Endodermal cell (in vitro differentiated cells): ENCODE measurements around the gene APOH. TPM values are rescaled to one million over a fixed set of nuclear protein-coding genes. Genes with fewer than 3 reads are reported as not detected.

Experiments used
- DNase-seq: peaks from one replicate; pipeline ENCODE4 v3.0.0-alpha.2; 2017
- H3K27ac ChIP-seq: 2 replicates; pipeline ENCODE4 v1.5.1; 2013; ENCODE audit warnings: mild to moderate bottlenecking, low read depth, low read length, moderate library complexity
- H3K27me3 ChIP-seq: 2 replicates; pipeline ENCODE4 v1.6.1; 2013; ENCODE audit warnings: mild to moderate bottlenecking, low read length, moderate library complexity; ENCODE audit not compliant: insufficient read depth, control insufficient read depth, poor library complexity, severe bottlenecking
- H3K36me3 ChIP-seq: 2 replicates; pipeline ENCODE4 v1.7.0; 2013; ENCODE audit warnings: mild to moderate bottlenecking, low read length, moderate library complexity; ENCODE audit not compliant: control insufficient read depth, insufficient read depth
- H3K4me1 ChIP-seq: one replicate; pipeline ENCODE4 v1.7.0; 2013; ENCODE audit warnings: low read length; ENCODE audit not compliant: control insufficient read depth, insufficient read depth
- H3K4me3 ChIP-seq: 2 replicates; pipeline ENCODE4 v1.5.1; 2013; ENCODE audit warnings: mild to moderate bottlenecking, low read length, moderate library complexity
- H3K9ac ChIP-seq: 2 replicates; pipeline ENCODE4 v1.6.1; 2013; ENCODE audit warnings: mild to moderate bottlenecking, low read length, moderate library complexity; ENCODE audit not compliant: poor library complexity, severe bottlenecking; ENCODE audit errors: extremely low read depth
- H3K9me3 ChIP-seq: 2 replicates; pipeline ENCODE4 v1.6.1; 2013; ENCODE audit warnings: mild to moderate bottlenecking, low read length, moderate library complexity; ENCODE audit not compliant: control insufficient read depth
- H3K27ac Mint-ChIP-seq: 2 replicates; pipeline ENCODE4 v1.8.0; 2020; ENCODE audit warnings: mixed read lengths
- H3K27me3 Mint-ChIP-seq: 2 replicates; pipeline ENCODE4 v1.8.0; 2021; ENCODE audit warnings: mild to moderate bottlenecking, mixed read lengths; ENCODE audit not compliant: insufficient read depth
- H3K36me3 Mint-ChIP-seq: 2 replicates; pipeline ENCODE4 v1.8.0; 2020; ENCODE audit warnings: low read depth, mixed read lengths
- H3K4me1 Mint-ChIP-seq: 2 replicates; pipeline ENCODE4 v1.8.0; 2020; ENCODE audit warnings: mixed read lengths
- H3K4me3 Mint-ChIP-seq: 2 replicates; pipeline ENCODE4 v1.8.0; 2020; ENCODE audit warnings: mild to moderate bottlenecking, moderate library complexity, mixed read lengths
- H3K9me3 Mint-ChIP-seq: 2 replicates; pipeline ENCODE4 v1.8.0; 2020; ENCODE audit warnings: mild to moderate bottlenecking, mixed read lengths
- WGBS, 2 experiments: methylation state at CpG; one replicate each; pipeline versions ENCODE4 v1.1.5 to v1.1.7; 2013; ENCODE audit warnings: missing lambda C conversion rate in 2 of 2, mixed read lengths in 1 of 2; ENCODE audit not compliant: insufficient coverage in 1 of 2, insufficient read length in 1 of 2; 5-methylcytosine and 5-hydroxymethylcytosine counted together
- total RNA-seq, 2 donors: library from RNA; stranded (reverse); fragmentation: NEBNext Ultra II Directional in 1 of 2; extraction: Animal tissue kit (Norgen Biotek cat#: 25700) in 1 of 2; gene quantifications; 2 replicates in 1 of 2; 3 replicates in 1 of 2; pipeline ENCODE4 v1.2.1, GENCODE V29; 2021
- TF ChIP-seq, protein P1 (sequence below): fragments of 200-600 bp; sonication (generic); conservative IDR thresholded peaks from 2 replicates; pipeline ENCODE4 v1.5.0; 2021; ENCODE audit warnings: antibody characterized with exemption, mild to moderate bottlenecking

APOH gene
- total RNA-seq, 2 donors from 2014 or later, result not detected

DNA sequence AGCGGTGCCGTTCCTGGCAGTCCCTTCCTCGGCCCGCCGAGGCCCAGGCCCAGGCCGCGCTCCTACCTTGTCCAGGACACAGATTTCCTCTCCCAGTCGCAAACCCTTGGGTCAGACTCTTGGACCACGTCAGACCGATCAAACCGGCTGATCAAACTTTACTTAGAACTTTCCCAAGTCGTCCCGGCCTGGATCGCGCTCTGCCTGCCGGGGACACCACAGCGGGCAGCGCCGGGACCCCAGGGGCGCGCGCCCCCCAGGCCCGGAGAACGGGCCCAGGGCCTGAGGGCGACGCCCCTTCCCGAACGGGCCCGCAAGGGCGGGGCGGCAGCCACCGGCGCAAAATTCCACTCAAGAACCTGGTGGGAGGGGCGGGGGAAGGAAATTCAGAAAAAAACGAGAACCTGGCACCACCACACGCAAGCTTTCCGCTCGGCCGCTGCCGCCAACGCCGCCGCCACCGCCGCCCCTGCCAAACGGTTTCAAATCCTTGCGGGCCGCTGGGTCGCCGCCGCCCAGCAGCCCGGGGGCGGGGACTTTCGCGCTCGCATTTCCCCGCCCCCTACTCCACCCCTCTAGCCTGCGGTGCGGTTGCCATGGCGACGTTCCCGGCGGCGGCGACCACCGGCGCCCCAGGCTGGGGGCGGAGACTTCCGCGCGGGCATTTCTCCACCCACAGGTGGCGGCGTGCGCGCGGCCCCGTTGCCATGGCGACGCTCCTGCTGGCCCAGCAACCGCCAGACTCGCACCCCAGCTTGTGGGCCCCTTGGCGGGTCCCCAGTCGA is 37.4 kb downstream of the APOH start, which contains the start of gene CEP112:
CEP112 (minus strand) TSS at position 541 of the 785 bp plus-strand sequence.
- TF ChIP-seq, protein P1, sequence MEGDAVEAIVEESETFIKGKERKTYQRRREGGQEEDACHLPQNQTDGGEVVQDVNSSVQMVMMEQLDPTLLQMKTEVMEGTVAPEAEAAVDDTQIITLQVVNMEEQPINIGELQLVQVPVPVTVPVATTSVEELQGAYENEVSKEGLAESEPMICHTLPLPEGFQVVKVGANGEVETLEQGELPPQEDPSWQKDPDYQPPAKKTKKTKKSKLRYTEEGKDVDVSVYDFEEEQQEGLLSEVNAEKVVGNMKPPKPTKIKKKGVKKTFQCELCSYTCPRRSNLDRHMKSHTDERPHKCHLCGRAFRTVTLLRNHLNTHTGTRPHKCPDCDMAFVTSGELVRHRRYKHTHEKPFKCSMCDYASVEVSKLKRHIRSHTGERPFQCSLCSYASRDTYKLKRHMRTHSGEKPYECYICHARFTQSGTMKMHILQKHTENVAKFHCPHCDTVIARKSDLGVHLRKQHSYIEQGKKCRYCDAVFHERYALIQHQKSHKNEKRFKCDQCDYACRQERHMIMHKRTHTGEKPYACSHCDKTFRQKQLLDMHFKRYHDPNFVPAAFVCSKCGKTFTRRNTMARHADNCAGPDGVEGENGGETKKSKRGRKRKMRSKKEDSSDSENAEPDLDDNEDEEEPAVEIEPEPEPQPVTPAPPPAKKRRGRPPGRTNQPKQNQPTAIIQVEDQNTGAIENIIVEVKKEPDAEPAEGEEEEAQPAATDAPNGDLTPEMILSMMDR, result peak; percentile 19
- peak within 1 kb of the TSS; percentile 81 for H3K27ac Mint-ChIP-seq
- H3K9me3 Mint-ChIP-seq, result no peaks in the 10 kb centered on the region
- peaks cover 5% of the 10 kb centered on the region for H3K36me3 ChIP-seq
- H3K4me3 Mint-ChIP-seq, result peak within 1 kb of the TSS; percentile 82
- H3K4me1 ChIP-seq, result no peaks in the 10 kb centered on the region
- H3K27ac ChIP-seq, result peak within 1 kb of the TSS; percentile 79
- no peaks in the 10 kb centered on the region for H3K36me3 Mint-ChIP-seq
- no peaks in the 10 kb centered on the region for H3K27me3 ChIP-seq
- no peaks in the 10 kb centered on the region for H3K9me3 ChIP-seq
- H3K4me3 ChIP-seq, result peak within 1 kb of the TSS; percentile 87
- peaks cover 2% of the 10 kb centered on the region for H3K27me3 Mint-ChIP-seq
- peak within 1 kb of the TSS; percentile 78 for H3K9ac ChIP-seq
- H3K4me1 Mint-ChIP-seq, result peaks cover 5% of the 10 kb centered on the region
- WGBS, 2 experiments, result 0% methylated on average over 8 to 83 of the region's 83 CpGs
- DNase-seq, result peak; percentile 99

- Mint-ChIP-seq H3K27me3 (peaks cover 2% of the 10 kb centered on the region), H3K36me3 (no peaks in the 10 kb centered on the region), H3K9me3 (no peaks in the 10 kb centered on the region), H3K27ac (peak overlapping the region; percentile 81), H3K4me3 (peak overlapping the region; percentile 82), H3K4me1 (peaks cover 5% of the 10 kb centered on the region)
- Histone ChIP-seq H3K4me3 (peak overlapping the region; percentile 87), H3K36me3 (peaks cover 5% of the 10 kb centered on the region), H3K9me3 (no peaks in the 10 kb centered on the region), H3K27ac (peak overlapping the region; percentile 66), H3K4me1 (no peaks in the 10 kb centered on the region), H3K27me3 (no peaks in the 10 kb centered on the region), H3K9ac (peak overlapping the region; percentile 78)
- DNase-seq, result no peak
- TF ChIP-seq, protein P1, result no peak
- 35 to 48% methylated on average over 9 to 16 of the region's 16 CpGs for WGBS, 2 experiments
Observed at GRCh38 chr17:66190738-66191592, 38.2 kb downstream of the APOH start.

DNA sequence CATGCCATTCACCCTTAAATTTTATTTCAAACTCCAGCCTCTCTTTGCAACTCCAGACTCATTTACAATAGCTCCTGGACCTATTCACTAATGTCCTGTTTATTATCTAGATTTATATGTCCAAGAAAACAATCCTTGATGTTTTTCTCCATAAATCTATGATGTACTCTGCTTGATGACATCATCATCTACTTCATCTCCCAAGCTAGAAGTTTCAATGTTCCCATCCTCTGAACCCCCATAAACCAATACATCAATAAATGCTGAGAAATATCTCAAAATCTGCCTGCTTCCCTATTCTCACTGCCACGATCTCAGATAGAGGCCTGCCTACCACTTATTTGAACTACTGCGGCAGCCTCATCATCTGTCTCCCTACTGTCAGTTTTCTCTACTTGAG is 41.5 kb downstream of the APOH start:
- Mint-ChIP-seq H3K27me3 (peaks cover under 1% of the 10 kb centered on the region), H3K4me3 (no peak overlapping the region), H3K9me3 (no peaks in the 10 kb centered on the region), H3K27ac (no peak overlapping the region), H3K4me1 (peaks cover 5% of the 10 kb centered on the region), H3K36me3 (no peaks in the 10 kb centered on the region)
- TF ChIP-seq, protein P1, result no peak
- no peaks in the 10 kb centered on the region for H3K9me3 ChIP-seq
- DNase-seq, result no peak
- H3K27ac ChIP-seq, result no peak overlapping the region
- 93 to 95% methylated on average over 2 of the region's 2 CpGs for WGBS, 2 experiments
- H3K27me3 ChIP-seq, result no peaks in the 10 kb centered on the region
- H3K36me3 ChIP-seq, result peaks cover 6% of the 10 kb centered on the region
- H3K4me3 ChIP-seq, result no peak overlapping the region
- no peak overlapping the region for H3K9ac ChIP-seq
- H3K4me1 ChIP-seq, result no peaks in the 10 kb centered on the region
